ENCODE measurements around the gene MT3. TPM values are rescaled to one million over a fixed set of nuclear protein-coding genes. Genes with fewer than 3 reads are reported as not detected.

The MT3 gene
- total and polyA plus RNA-seq, 7 donors, result 3.5 to 9.6 (median 4.3) TPM; not detected in 2

DNA sequence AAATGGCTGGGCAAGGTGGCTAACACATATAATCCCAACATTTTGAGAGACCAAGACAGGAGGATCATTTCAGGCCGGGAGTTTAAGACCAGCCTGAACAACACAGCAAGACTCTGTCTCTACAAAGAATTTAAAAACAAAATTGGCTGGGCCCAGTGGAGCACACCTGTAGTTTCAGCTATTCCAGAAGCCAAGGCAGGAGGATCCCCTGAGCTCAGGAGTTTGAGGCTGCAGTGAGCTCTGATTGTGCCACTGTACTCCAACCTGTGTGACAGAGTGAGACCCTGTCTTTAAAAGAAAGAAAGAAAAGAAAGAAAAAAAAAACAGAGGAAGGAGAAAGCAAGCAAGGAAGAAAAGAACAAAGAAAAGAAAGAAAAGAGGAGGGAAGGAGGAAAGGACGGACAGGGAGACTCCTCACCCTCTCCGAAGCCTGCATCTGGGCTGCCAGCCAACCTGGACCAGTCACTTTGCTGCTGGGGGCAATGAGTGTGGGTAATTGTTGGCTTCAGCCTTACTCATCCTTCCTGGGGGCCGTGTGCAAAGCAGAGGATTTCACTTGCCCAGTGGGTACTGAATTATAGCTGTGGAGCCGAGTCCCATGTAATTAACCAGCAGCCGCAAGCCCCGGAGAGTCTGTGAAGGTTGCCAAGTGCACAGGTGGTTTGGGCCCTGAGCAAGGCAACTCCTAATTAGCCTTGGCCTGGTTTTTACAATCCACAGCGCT, 31.1 kb upstream of the MT3 start:
- Histone ChIP-seq H3K27ac (no peak overlapping the region), H3K9me3 (no peaks in the 10 kb centered on the region), H3K36me3 (no peaks in the 10 kb centered on the region), H3K27me3 (peaks cover 0 to 3% (median 3%) of the 10 kb centered on the region in 3 donors), H3K4me3 (no peak overlapping the region), H3K4me1 (no peaks in the 10 kb centered on the region)
- 27 to 64% methylated on average over 8 of the region's 8 CpGs for WGBS, 2 donors
- no peak for DNase-seq
- TF ChIP-seq POLR2AphosphoS5 (IDR thresholded peaks at IDR 0.05), result no peak
- TF ChIP-seq, protein P1, sequence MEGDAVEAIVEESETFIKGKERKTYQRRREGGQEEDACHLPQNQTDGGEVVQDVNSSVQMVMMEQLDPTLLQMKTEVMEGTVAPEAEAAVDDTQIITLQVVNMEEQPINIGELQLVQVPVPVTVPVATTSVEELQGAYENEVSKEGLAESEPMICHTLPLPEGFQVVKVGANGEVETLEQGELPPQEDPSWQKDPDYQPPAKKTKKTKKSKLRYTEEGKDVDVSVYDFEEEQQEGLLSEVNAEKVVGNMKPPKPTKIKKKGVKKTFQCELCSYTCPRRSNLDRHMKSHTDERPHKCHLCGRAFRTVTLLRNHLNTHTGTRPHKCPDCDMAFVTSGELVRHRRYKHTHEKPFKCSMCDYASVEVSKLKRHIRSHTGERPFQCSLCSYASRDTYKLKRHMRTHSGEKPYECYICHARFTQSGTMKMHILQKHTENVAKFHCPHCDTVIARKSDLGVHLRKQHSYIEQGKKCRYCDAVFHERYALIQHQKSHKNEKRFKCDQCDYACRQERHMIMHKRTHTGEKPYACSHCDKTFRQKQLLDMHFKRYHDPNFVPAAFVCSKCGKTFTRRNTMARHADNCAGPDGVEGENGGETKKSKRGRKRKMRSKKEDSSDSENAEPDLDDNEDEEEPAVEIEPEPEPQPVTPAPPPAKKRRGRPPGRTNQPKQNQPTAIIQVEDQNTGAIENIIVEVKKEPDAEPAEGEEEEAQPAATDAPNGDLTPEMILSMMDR (IDR thresholded peaks at IDR 0.05), result no peak
- no peak for TF ChIP-seq EP300 (IDR thresholded peaks at IDR 0.05)
- TF ChIP-seq POLR2A (IDR thresholded peaks at IDR 0.05), result no peak
- intact Hi-C loops (cut with DNase I), result no loop called here

DNA sequence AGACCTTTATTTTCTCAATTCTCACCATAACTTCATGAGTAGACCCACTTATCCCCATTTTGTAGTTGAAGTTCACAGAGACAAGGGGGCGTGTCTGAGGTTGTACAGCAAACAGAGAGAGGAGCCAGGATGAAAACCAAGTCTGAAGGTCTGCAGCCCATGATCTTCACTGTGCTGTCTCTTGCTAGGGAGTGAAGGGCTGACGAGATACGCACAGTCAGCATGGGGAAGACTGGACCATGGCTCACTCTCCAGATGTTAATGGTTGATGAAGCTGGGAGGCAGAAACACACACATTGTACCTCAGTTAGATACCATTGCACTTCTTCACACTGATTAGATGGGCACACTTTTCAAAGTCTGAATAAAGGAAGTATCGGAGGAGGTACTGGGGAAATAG, 30.2 kb upstream of the MT3 start:
- intact Hi-C loops (cut with DNase I), result no loop called here
- no peak overlapping the region for H3K4me3 ChIP-seq
- H3K27me3 ChIP-seq, result peaks cover 0 to 3% (median 3%) of the 10 kb centered on the region in 3 donors
- H3K27ac ChIP-seq, result no peak overlapping the region
- no peaks in the 10 kb centered on the region for H3K4me1 ChIP-seq
- H3K36me3 ChIP-seq, result no peaks in the 10 kb centered on the region
- no peak for TF ChIP-seq POLR2A (IDR thresholded peaks at IDR 0.05)
- TF ChIP-seq, protein P1 (IDR thresholded peaks at IDR 0.05), result no peak
- no peak for TF ChIP-seq EP300 (IDR thresholded peaks at IDR 0.05)
- TF ChIP-seq POLR2AphosphoS5 (IDR thresholded peaks at IDR 0.05), result no peak
- H3K9me3 ChIP-seq, result no peaks in the 10 kb centered on the region
- DNase-seq, result no peak
- 93 to 96% methylated on average over 4 of the region's 4 CpGs for WGBS, 2 donors

DNA sequence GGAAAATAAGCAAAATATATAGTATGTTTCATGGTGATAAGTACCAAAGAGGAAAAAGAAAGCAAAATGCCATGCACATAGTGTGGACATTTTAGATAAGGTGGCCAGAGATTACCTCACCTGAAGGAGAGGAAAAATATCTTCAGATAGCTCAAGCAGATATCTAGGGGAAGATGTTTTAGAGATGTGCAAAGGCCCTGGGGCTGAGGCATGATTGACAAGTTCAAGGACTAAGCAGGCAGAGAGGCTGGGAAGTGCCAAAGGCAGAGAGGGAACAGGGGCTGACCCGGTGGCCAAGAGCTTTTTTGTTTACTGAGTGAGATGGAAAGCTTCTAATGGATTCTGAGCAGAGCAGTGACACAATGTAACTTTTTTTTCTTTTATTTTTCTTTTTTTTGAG, 28.9 kb upstream of the MT3 start:
- no peak overlapping the region for H3K27ac ChIP-seq
- no peaks in the 10 kb centered on the region for H3K9me3 ChIP-seq
- WGBS, 2 donors, result 27 to 58% methylated on average over 1 of the region's 1 CpG
- DNase-seq, result no peak
- peaks cover 0 to 4% (median 3%) of the 10 kb centered on the region in 3 donors for H3K27me3 ChIP-seq
- intact Hi-C loops (cut with DNase I), result no loop called here
- H3K4me1 ChIP-seq, result no peaks in the 10 kb centered on the region
- TF ChIP-seq POLR2A (IDR thresholded peaks at IDR 0.05) (no peak), EP300 (IDR thresholded peaks at IDR 0.05) (no peak), POLR2AphosphoS5 (IDR thresholded peaks at IDR 0.05) (no peak)
- TF ChIP-seq, protein P1 (IDR thresholded peaks at IDR 0.05), result no peak
- no peaks in the 10 kb centered on the region for H3K36me3 ChIP-seq
- H3K4me3 ChIP-seq, result no peak overlapping the region

GRCh38 chr16:56561126-56561525, 28.2 kb upstream of the MT3 start:
- Histone ChIP-seq H3K9me3 (no peaks in the 10 kb centered on the region), H3K36me3 (no peaks in the 10 kb centered on the region), H3K27me3 (peaks cover 0 to 6% (median 3%) of the 10 kb centered on the region in 3 donors), H3K4me1 (no peaks in the 10 kb centered on the region), H3K4me3 (no peak overlapping the region), H3K27ac (no peak overlapping the region)
- intact Hi-C loops (cut with DNase I), result no loop called here
- DNase-seq, result no peak
- WGBS, 2 donors, result 89 to 98% methylated on average over 1 of the region's 1 CpG
- TF ChIP-seq, protein P1 (IDR thresholded peaks at IDR 0.05), result no peak
- TF ChIP-seq EP300 (IDR thresholded peaks at IDR 0.05), result no peak
- no peak for TF ChIP-seq POLR2A (IDR thresholded peaks at IDR 0.05)
- no peak for TF ChIP-seq POLR2AphosphoS5 (IDR thresholded peaks at IDR 0.05)

Measured in sigmoid colon (tissue), 7 donors.